Measurements from ENCODE around the gene MAP3K3. TPM values are rescaled to one million over a fixed set of nuclear protein-coding genes. Genes with fewer than 3 reads are reported as not detected.

MAP3K3 gene
- total and polyA plus RNA-seq, 4 donors = 24.5 to 56.3 (median 41.5) TPM

GRCh38 chr17:63694950-63695773, 72.9 kb downstream of the MAP3K3 start:
- no peak for ATAC-seq (ENCODE audit: insufficient read depth, low FRiP score)
- Histone ChIP-seq H3K4me1 (ENCODE audit: control insufficient read depth in 5 of 5, insufficient read depth in 5 of 5, low read length in 5 of 5) (peaks cover 0 to 22% (median 2%) of the 10 kb centered on the region in 5 donors), H3K9me3 (ENCODE audit: control insufficient read depth in 4 of 4, insufficient read depth in 3 of 4, low read length in 3 of 4) (no peaks in the 10 kb centered on the region), H3K4me3 (no peak overlapping the region), H3K36me3 (ENCODE audit: control insufficient read depth in 4 of 4, insufficient read depth in 4 of 4, low read length in 4 of 4) (peaks cover 6 to 40% (median 21%) of the 10 kb centered on the region in 4 donors), H3K9ac (ENCODE audit: insufficient read depth in 1 of 2, low read length in 2 of 2) (no peak overlapping the region), H3K27me3 (ENCODE audit: control insufficient read depth in 3 of 3, insufficient read depth in 3 of 3, low read length in 2 of 3) (no peaks in the 10 kb centered on the region), H3K27ac (ENCODE audit: low read depth in 1 of 2, low read length in 1 of 2) (no peak overlapping the region)
- no peak for TF ChIP-seq CTCF (IDR thresholded peaks at IDR 0.05; ENCODE audit: control extremely low read depth, extremely low read depth)
- 79% methylated on average over 15 of the region's 15 CpGs for WGBS, 2 donors
- no peak for DNase-seq

- Histone ChIP-seq H3K9me3 (ENCODE audit: control insufficient read depth in 4 of 4, insufficient read depth in 3 of 4, low read length in 3 of 4) (no peaks in the 10 kb centered on the region), H3K4me1 (ENCODE audit: control insufficient read depth in 5 of 5, insufficient read depth in 5 of 5, low read length in 5 of 5) (peaks cover 0 to 24% (median 2%) of the 10 kb centered on the region in 5 donors), H3K9ac (ENCODE audit: insufficient read depth in 1 of 2, low read length in 2 of 2) (no peak overlapping the region), H3K27ac (ENCODE audit: low read depth in 1 of 2, low read length in 1 of 2) (peak overlapping the region in 1 of 2 donors; percentile 6), H3K4me3 (no peak overlapping the region), H3K36me3 (ENCODE audit: control insufficient read depth in 4 of 4, insufficient read depth in 4 of 4, low read length in 4 of 4) (peaks cover 0 to 33% (median 15%) of the 10 kb centered on the region in 4 donors), H3K27me3 (ENCODE audit: control insufficient read depth in 3 of 3, insufficient read depth in 3 of 3, low read length in 2 of 3) (no peaks in the 10 kb centered on the region)
- DNase-seq = no peak
- no peak for TF ChIP-seq CTCF (IDR thresholded peaks at IDR 0.05; ENCODE audit: control extremely low read depth, extremely low read depth)
- ATAC-seq (ENCODE audit: insufficient read depth, low FRiP score) = no peak
- 85 to 88% methylated on average over 6 of the region's 6 CpGs for WGBS, 2 donors
Observed at GRCh38 chr17:63695889-63696288, 73.7 kb downstream of the MAP3K3 start.

GRCh38 chr17:63696381-63696961, 74.3 kb downstream of the MAP3K3 start:
- no peaks in the 10 kb centered on the region for H3K27me3 ChIP-seq (ENCODE audit: control insufficient read depth in 3 of 3, insufficient read depth in 3 of 3, low read length in 2 of 3)
- TF ChIP-seq CTCF (IDR thresholded peaks at IDR 0.05; ENCODE audit: control extremely low read depth, extremely low read depth) = no peak
- no peak overlapping the region for H3K9ac ChIP-seq (ENCODE audit: insufficient read depth in 1 of 2, low read length in 2 of 2)
- DNase-seq (no peak), ATAC-seq (ENCODE audit: insufficient read depth, low FRiP score) (no peak)
- H3K36me3 ChIP-seq (ENCODE audit: control insufficient read depth in 4 of 4, insufficient read depth in 4 of 4, low read length in 4 of 4) = peaks cover 0 to 27% (median 13%) of the 10 kb centered on the region in 4 donors
- WGBS, 2 donors = 46 to 49% methylated on average over 9 of the region's 9 CpGs
- no peaks in the 10 kb centered on the region for H3K9me3 ChIP-seq (ENCODE audit: control insufficient read depth in 4 of 4, insufficient read depth in 3 of 4, low read length in 3 of 4)
- H3K4me3 ChIP-seq = no peak overlapping the region
- peak overlapping the region in 1 of 2 donors; percentile 12 for H3K27ac ChIP-seq (ENCODE audit: low read depth in 1 of 2, low read length in 1 of 2)
- peaks cover 0 to 30% (median 8%) of the 10 kb centered on the region in 5 donors for H3K4me1 ChIP-seq (ENCODE audit: control insufficient read depth in 5 of 5, insufficient read depth in 5 of 5, low read length in 5 of 5)
